Cerebellar cortex (tissue), 1 donor: ENCODE data around the gene ZNF488.

Source experiments
- DNase-seq: peaks from one replicate; pipeline ENCODE4 v3.0.0-alpha.2; 2015; ENCODE audit warnings: low spot score

Gene ZNF488

GRCh38 chr10:47349516-47349915 is 34.6 kb downstream of the ZNF488 start:
- no peak for DNase-seq

- DNase-seq = no peak
These were observed 35.2 kb downstream of the ZNF488 start for GRCh38 chr10:47348661-47349470.

- DNase-seq = peak; percentile 76
These were observed 35.9 kb downstream of the ZNF488 start, which contains the start of gene RBP3 for GRCh38 chr10:47348138-47348651. TSS of gene RBP3 (plus strand) at chr10:47348363. CDS start at chr10:47348485, 122 bp downstream.

GRCh38 chr10:47347303-47347675 is 36.8 kb downstream of the ZNF488 start:
- DNase-seq = peak; percentile 23

GRCh38 chr10:47346581-47347302 is 37.4 kb downstream of the ZNF488 start:
- peak; percentile 80 for DNase-seq

- DNase-seq = no peak
These were observed 38.9 kb downstream of the ZNF488 start for GRCh38 chr10:47344996-47345870.

GRCh38 chr10:47340608-47341170 is 43.4 kb downstream of the ZNF488 start:
- peak; percentile 41 for DNase-seq

- no peak for DNase-seq
These were observed 44.1 kb downstream of the ZNF488 start for GRCh38 chr10:47339759-47340607.

GRCh38 chr10:47339186-47339735 is 44.8 kb downstream of the ZNF488 start:
- DNase-seq = no peak

GRCh38 chr10:47337310-47337709 is 46.8 kb downstream of the ZNF488 start:
- DNase-seq = no peak

- no peak for DNase-seq
These were observed 47.5 kb downstream of the ZNF488 start for GRCh38 chr10:47336387-47337134.

- no peak for DNase-seq
These were observed 48.2 kb downstream of the ZNF488 start for GRCh38 chr10:47335906-47336305.

- DNase-seq = no peak
These were observed 49.4 kb downstream of the ZNF488 start for GRCh38 chr10:47334466-47335295.

GRCh38 chr10:47333532-47333931 is 50.6 kb downstream of the ZNF488 start:
- no peak for DNase-seq

- DNase-seq = no peak
These were observed 51.1 kb downstream of the ZNF488 start for GRCh38 chr10:47332946-47333345.

- no peak for DNase-seq
These were observed 51.7 kb downstream of the ZNF488 start for GRCh38 chr10:47332371-47332770.

GRCh38 chr10:47331954-47332353 is 52.1 kb downstream of the ZNF488 start:
- DNase-seq = no peak

GRCh38 chr10:47331491-47331890 is 52.6 kb downstream of the ZNF488 start:
- no peak for DNase-seq

GRCh38 chr10:47330804-47331203 is 53.3 kb downstream of the ZNF488 start:
- DNase-seq = no peak
